Measurements from ENCODE around the gene FAM168B.

FAM168B gene

GRCh38 chr2:131039908-131040660 is 53.2 kb downstream of the FAM168B start:
- DNase-seq (ENCODE audit: low read depth in 2 of 2): no peak

- no peak for DNase-seq (ENCODE audit: low read depth in 2 of 2)
Observed at GRCh38 chr2:131039535-131039907, 53.7 kb downstream of the FAM168B start.

GRCh38 chr2:131039101-131039440 is 54.2 kb downstream of the FAM168B start:
- no peak for DNase-seq (ENCODE audit: low read depth in 2 of 2)

GRCh38 chr2:131038258-131039100 is 54.8 kb downstream of the FAM168B start:
- no peak for DNase-seq (ENCODE audit: low read depth in 2 of 2)

GRCh38 chr2:131037398-131038257 is 55.6 kb downstream of the FAM168B start:
- no peak for DNase-seq (ENCODE audit: low read depth in 2 of 2)

GRCh38 chr2:131036696-131037397 is 56.4 kb downstream of the FAM168B start:
- no peak for DNase-seq (ENCODE audit: low read depth in 2 of 2)

GRCh38 chr2:131036269-131036668 is 57.0 kb downstream of the FAM168B start:
- DNase-seq (ENCODE audit: low read depth in 2 of 2): no peak

GRCh38 chr2:131035826-131036231 is 57.4 kb downstream of the FAM168B start:
- no peak for DNase-seq (ENCODE audit: low read depth in 2 of 2)

GRCh38 chr2:131035112-131035825 is 58.0 kb downstream of the FAM168B start:
- no peak for DNase-seq (ENCODE audit: low read depth in 2 of 2)

GRCh38 chr2:131034122-131035051 is 58.9 kb downstream of the FAM168B start:
- no peak for DNase-seq (ENCODE audit: low read depth in 2 of 2)

GRCh38 chr2:131033786-131034121 is 59.5 kb downstream of the FAM168B start:
- DNase-seq (ENCODE audit: low read depth in 2 of 2): no peak

- no peak for DNase-seq (ENCODE audit: low read depth in 2 of 2)
Observed at GRCh38 chr2:131032393-131032836, 60.8 kb downstream of the FAM168B start.

- no peak for DNase-seq (ENCODE audit: low read depth in 2 of 2)
Observed at GRCh38 chr2:131031875-131032274, 61.4 kb downstream of the FAM168B start.

GRCh38 chr2:131031431-131031841 is 61.8 kb downstream of the FAM168B start:
- no peak for DNase-seq (ENCODE audit: low read depth in 2 of 2)

- DNase-seq (ENCODE audit: low read depth in 2 of 2): no peak
Observed at GRCh38 chr2:131030478-131030971, 62.7 kb downstream of the FAM168B start.

- no peak for DNase-seq (ENCODE audit: low read depth in 2 of 2)
Observed at GRCh38 chr2:131029812-131030211, 63.4 kb downstream of the FAM168B start.

GRCh38 chr2:131027566-131028528 is 65.4 kb downstream of the FAM168B start:
- no peak for DNase-seq (ENCODE audit: low read depth in 2 of 2)

GRCh38 chr2:131026919-131027318 is 66.3 kb downstream of the FAM168B start:
- no peak for DNase-seq (ENCODE audit: low read depth in 2 of 2)
